GM20431 (cell line): ENCODE measurements around the gene PSMC4.

Experiments
- in situ Hi-C: fragments of 300-500 bp; cut with MseI, MboI; formaldehyde crosslinking; loops from one replicate; pipeline ENCODE4 v1.15.0; 2020; ENCODE audit warnings: low sequenced_read_pairs; ENCODE audit not compliant: unreplicated experiment

Gene PSMC4

GRCh38 chr19:39970675-39971379, at the start of gene PSMC4:
Gene PSMC4 (plus strand): TSS chr19:39971165. CDS start chr19:39971203, 38 bp downstream.
- in situ Hi-C loops: no loop called here

- in situ Hi-C loops: no loop called here
Observed at GRCh38 chr19:39923862-39924261, 47.1 kb upstream of the PSMC4 start.

- in situ Hi-C loops: no loop called here
Observed at GRCh38 chr19:39924389-39924788, 46.6 kb upstream of the PSMC4 start.

GRCh38 chr19:39924952-39925351, 46.0 kb upstream of the PSMC4 start:
- in situ Hi-C loops: no loop called here

- in situ Hi-C loops: no loop called here
Observed at GRCh38 chr19:39926170-39926760, 44.7 kb upstream of the PSMC4 start.

GRCh38 chr19:39927076-39927475, 43.9 kb upstream of the PSMC4 start:
- in situ Hi-C loops: no loop called here

- in situ Hi-C loops: no loop called here
Observed at GRCh38 chr19:39927524-39928356, 43.2 kb upstream of the PSMC4 start.

GRCh38 chr19:39928357-39928725, 42.6 kb upstream of the PSMC4 start:
- in situ Hi-C loops: no loop called here

GRCh38 chr19:39929750-39930149, 41.2 kb upstream of the PSMC4 start:
- in situ Hi-C loops: no loop called here

- in situ Hi-C loops: no loop called here
Observed at GRCh38 chr19:39934584-39935363, 36.2 kb upstream of the PSMC4 start, which contains the start of gene FCGBP. Gene FCGBP (minus strand): TSS chr19:39934634.

GRCh38 chr19:39935364-39935661, 35.7 kb upstream of the PSMC4 start:
- in situ Hi-C loops: no loop called here

GRCh38 chr19:39936020-39936419, 34.9 kb upstream of the PSMC4 start:
- in situ Hi-C loops: no loop called here

- in situ Hi-C loops: no loop called here
Observed at GRCh38 chr19:39936622-39937021, 34.3 kb upstream of the PSMC4 start.

- in situ Hi-C loops: no loop called here
Observed at GRCh38 chr19:39937094-39937720, 33.8 kb upstream of the PSMC4 start.

- in situ Hi-C loops: no loop called here
Observed at GRCh38 chr19:39937787-39938186, 33.2 kb upstream of the PSMC4 start.

- in situ Hi-C loops: no loop called here
Observed at GRCh38 chr19:39939556-39939955, 31.4 kb upstream of the PSMC4 start.

GRCh38 chr19:39940221-39940833, 30.6 kb upstream of the PSMC4 start:
- in situ Hi-C loops: no loop called here

- in situ Hi-C loops: no loop called here
Observed at GRCh38 chr19:39941151-39941550, 29.8 kb upstream of the PSMC4 start.

- in situ Hi-C loops: no loop called here
Observed at GRCh38 chr19:39941615-39942365, 29.2 kb upstream of the PSMC4 start.
